Kidney (tissue), 14 donors: Measurements from ENCODE around the gene GBA2. TPM values are rescaled to one million over a fixed set of nuclear protein-coding genes. Genes with fewer than 3 reads are reported as not detected.

Experiments
- DNase-seq, 5 donors: peaks; one replicate each; pipeline ENCODE4 v3.0.0-alpha.2; 2013 to 2020
- FAIRE-seq: peaks from 2 replicates; lab custom pipeline; 2012; peaks lifted over from hg19 to GRCh38; lab: Jason Lieb, UNC
- H3K27ac ChIP-seq, 2 donors: one replicate each; pipeline ENCODE4 v1.7.0; 2013; ENCODE audit warnings: low read depth in 2 of 2, low read length in 2 of 2, inconsistent platforms in 1 of 2
- H3K27me3 ChIP-seq: one replicate; pipeline ENCODE4 v1.7.1; 2013; ENCODE audit warnings: low read length, inconsistent platforms; ENCODE audit not compliant: control insufficient read depth, insufficient read depth
- H3K36me3 ChIP-seq, 3 donors: one replicate each; pipeline versions ENCODE4 v1.7.0 to v1.7.1; 2013; ENCODE audit warnings: low read length in 3 of 3, control low read depth in 1 of 3, inconsistent platforms in 1 of 3; ENCODE audit not compliant: insufficient read depth in 3 of 3, control insufficient read depth in 2 of 3
- H3K4me1 ChIP-seq, 3 donors: one replicate each; pipeline versions ENCODE4 v1.7.0 to v1.7.1; 2013; ENCODE audit warnings: low read length in 3 of 3, inconsistent platforms in 1 of 3, low read depth in 1 of 3; ENCODE audit not compliant: control insufficient read depth in 2 of 3, insufficient read depth in 2 of 3
- H3K4me3 ChIP-seq, 3 donors: one replicate each; pipeline versions ENCODE4 v1.7.0 to v1.8.1; 2013; ENCODE audit warnings: low read length in 3 of 3, control low read depth in 1 of 3, inconsistent platforms in 1 of 3
- H3K9ac ChIP-seq, 3 donors: one replicate each; pipeline versions ENCODE4 v1.7.0 to v1.7.1; 2013; ENCODE audit warnings: low read length in 3 of 3, control low read depth in 1 of 3, inconsistent platforms in 1 of 3
- H3K9me3 ChIP-seq, 3 donors: one replicate each; pipeline versions ENCODE4 v1.7.0 to v1.7.1; 2013; ENCODE audit warnings: low read length in 3 of 3, control low read depth in 1 of 3, inconsistent platforms in 1 of 3; ENCODE audit not compliant: control insufficient read depth in 2 of 3, insufficient read depth in 1 of 3
- CTCF ChIP-seq: IDR thresholded peaks from 3 replicates; pipeline ENCODE4 v1.5.1; 2012; ENCODE audit warnings: mild to moderate bottlenecking, moderate library complexity, borderline replicate concordance; ENCODE audit not compliant: insufficient read depth; ENCODE audit errors: extremely low read depth
- intact Hi-C: fragments of 100-400 bp; cut with DNase I; formaldehyde crosslinking; loops from one replicate; pipeline ENCODE4 v1.11.1; 2022
- polyA plus RNA-seq: library from polyadenylated mRNA; stranded (reverse); fragments of 350-450 nt; fragmentation: Illumina TruSeq; extraction: RNeasy Lipid Tissue Mini Kit (QIAGEN cat#74804); gene quantifications from one replicate; pipeline ENCODE4 v1.2.3, GENCODE V29; 2014; ENCODE audit warnings: low read depth, low replicate concordance; ENCODE audit not compliant: insufficient read depth
- total RNA-seq: library from RNA; stranded (reverse); fragmentation: NEBNext Ultra II Directional; extraction: Animal tissue kit (Norgen Biotek cat#: 25700); gene quantifications from one replicate; pipeline ENCODE4 v1.2.1, GENCODE V29; 2021
- donor health status: control.
- donor health status: control.
- donor health status: control.
- donor health status: control.
- donor health status: control.
- donor health status: DM: yes; HTN: yes; CAD: no.
- donor health status: Normal renal cell carcinoma (clear cell type).

The GBA2 gene
- total and polyA plus RNA-seq, 2 donors from 2014 or later, result 83.2 to 93.2 TPM

DNA sequence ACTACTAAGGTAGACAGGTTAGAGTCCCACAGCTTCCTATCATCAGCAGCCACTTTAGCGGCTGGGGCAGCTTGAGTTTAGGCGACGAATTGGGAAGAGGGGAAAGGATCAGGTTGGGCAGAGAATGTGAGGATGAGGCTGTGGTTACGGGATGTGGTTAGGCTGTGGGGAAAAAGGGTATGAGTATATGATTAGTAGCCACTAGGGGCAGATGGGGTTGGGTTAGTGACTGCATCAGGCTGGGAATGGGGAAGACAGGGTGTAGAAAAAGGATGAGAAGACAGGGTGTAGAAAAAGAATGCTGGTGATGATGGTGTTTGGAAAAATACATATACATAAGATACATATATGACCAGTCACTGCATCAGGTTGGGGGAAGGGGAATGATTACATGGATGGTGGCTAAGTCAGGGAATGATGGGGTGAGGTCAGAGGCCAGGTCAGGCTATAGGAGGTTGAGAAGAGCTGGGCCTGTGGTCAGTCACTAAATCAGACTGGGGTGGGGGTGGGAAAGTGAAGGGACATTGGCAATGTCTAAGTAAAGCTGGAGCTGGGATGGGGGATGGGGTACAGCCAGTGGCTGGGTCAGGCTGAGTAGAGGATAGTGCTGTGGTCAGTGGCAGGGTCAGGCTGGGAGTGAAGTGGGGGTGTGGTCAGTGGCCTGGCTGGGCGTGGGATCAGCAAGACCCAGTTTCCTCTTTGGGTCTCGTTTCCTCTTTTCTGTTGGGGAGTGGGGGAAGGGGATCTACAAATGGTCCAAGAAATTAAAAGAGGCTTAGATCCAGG is 19.1 kb downstream of the GBA2 start:
- no peak for FAIRE-seq
- Histone ChIP-seq H3K4me3 (peak overlapping the region; percentile 82 to 97 (median 88)), H3K27ac (peak overlapping the region; percentile 97 to 98), H3K4me1 (peaks cover 13 to 61% (median 56%) of the 10 kb centered on the region in 3 donors), H3K9me3 (no peaks in the 10 kb centered on the region), H3K9ac (peak overlapping the region; percentile 12 to 97 (median 20)), H3K27me3 (no peaks in the 10 kb centered on the region), H3K36me3 (peaks cover 2 to 11% (median 2%) of the 10 kb centered on the region in 3 donors)
- no peak for TF ChIP-seq CTCF
- DNase-seq, result peak in 4 of 5 donors; percentile 32 to 77 (median 50)
- intact Hi-C loops, result no loop called here

DNA sequence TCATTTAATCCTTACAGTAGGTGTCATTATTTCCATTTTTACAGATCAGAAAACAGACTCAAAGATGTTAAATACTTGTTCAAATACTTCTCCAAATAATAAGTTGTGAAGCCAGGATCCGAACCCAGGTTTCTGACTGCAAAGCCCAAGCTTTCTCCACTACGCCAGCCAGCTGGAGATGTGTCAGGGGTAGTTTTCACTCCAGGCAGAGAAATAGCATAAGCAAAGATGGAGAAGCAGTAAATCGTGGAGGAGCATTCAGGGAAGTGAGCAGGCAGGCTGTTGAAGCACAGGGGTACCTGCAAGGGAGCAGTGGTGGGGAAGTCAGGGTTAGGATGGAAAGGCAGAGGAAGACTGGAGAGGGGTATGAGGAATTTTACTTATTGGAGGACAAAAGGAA is 19.9 kb downstream of the GBA2 start:
- Histone ChIP-seq H3K4me1 (peaks cover 13 to 61% (median 56%) of the 10 kb centered on the region in 3 donors), H3K4me3 (peak overlapping the region in 2 of 3 donors; percentile 88 to 97), H3K9ac (peak overlapping the region in 2 of 3 donors; percentile 20 to 60), H3K27me3 (no peaks in the 10 kb centered on the region), H3K9me3 (no peaks in the 10 kb centered on the region), H3K27ac (peak overlapping the region; percentile 97 to 98), H3K36me3 (peaks cover 7 to 13% (median 10%) of the 10 kb centered on the region in 3 donors)
- FAIRE-seq, result no peak
- peak in 1 of 5 donors; percentile 26 for DNase-seq
- TF ChIP-seq CTCF, result no peak
- intact Hi-C loops, result no loop called here

DNA sequence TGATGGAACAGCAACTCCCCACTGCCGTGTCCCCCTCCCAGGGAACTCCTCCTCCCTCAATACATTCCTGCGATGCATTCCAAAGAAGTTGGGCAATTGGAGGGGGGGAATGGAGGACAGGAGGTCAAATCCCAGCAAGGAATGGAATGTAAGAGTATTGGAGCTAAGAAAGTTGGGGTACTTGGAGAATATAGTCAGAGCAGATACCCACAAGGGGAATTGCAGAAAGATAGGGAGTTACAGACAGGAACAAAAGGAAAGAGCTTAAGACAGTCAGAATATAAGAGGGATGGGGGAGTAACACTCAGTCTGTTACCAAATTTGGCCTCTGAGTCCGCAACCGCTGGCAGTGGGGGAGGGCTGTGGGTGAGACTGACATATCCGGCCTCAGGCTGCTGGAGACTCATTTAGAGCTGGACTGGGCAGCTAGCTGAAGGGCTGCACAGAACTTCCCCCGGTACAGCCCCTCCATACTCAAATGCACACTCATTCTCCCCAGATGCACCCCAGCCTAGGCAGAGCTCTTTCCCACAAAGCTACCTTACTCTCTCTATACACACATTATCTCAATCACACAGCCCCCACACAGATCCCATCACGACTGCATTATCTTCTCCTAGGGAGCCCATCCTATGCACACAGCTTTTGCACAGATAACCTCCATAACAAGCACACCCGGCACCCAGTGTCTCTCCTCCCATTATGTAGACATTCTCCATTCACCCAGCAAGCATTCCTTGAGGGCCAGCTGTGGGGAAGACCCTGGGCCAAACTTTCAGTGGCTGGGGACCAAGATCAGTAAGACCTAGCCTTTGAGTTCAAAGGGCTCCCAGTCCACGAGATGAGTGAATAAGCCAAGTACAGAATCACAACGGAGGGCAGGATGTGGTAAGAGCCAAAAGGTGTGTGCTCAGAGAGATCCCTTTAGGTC is 20.7 kb downstream of the GBA2 start:
- TF ChIP-seq CTCF, result no peak
- peak; percentile 71 to 93 (median 85) for DNase-seq

More for the DNA sequence above, 20.7 kb downstream of the GBA2 start:
- no peaks in the 10 kb centered on the region for H3K27me3 ChIP-seq
- peaks cover 8 to 54% (median 51%) of the 10 kb centered on the region in 3 donors for H3K4me1 ChIP-seq
- no peaks in the 10 kb centered on the region for H3K9me3 ChIP-seq
- no peak for FAIRE-seq
- H3K36me3 ChIP-seq, result peaks cover 8 to 21% (median 15%) of the 10 kb centered on the region in 3 donors
- intact Hi-C loops, result no loop called here
- peak overlapping the region in 1 of 3 donors; percentile 63 for H3K9ac ChIP-seq
- H3K27ac ChIP-seq, result peak overlapping the region; percentile 71 to 88
- peak overlapping the region; percentile 23 to 55 (median 53) for H3K4me3 ChIP-seq
